ENCODE measurements around the gene CAPN9. TPM values are rescaled to one million over a fixed set of nuclear protein-coding genes. Genes with fewer than 3 reads are reported as not detected.

Gene CAPN9
- total RNA-seq, 1 donor from 2014 or later, result not detected

- DNase-seq (ENCODE audit: low spot score), result no peak
- TF ChIP-seq, protein P1, sequence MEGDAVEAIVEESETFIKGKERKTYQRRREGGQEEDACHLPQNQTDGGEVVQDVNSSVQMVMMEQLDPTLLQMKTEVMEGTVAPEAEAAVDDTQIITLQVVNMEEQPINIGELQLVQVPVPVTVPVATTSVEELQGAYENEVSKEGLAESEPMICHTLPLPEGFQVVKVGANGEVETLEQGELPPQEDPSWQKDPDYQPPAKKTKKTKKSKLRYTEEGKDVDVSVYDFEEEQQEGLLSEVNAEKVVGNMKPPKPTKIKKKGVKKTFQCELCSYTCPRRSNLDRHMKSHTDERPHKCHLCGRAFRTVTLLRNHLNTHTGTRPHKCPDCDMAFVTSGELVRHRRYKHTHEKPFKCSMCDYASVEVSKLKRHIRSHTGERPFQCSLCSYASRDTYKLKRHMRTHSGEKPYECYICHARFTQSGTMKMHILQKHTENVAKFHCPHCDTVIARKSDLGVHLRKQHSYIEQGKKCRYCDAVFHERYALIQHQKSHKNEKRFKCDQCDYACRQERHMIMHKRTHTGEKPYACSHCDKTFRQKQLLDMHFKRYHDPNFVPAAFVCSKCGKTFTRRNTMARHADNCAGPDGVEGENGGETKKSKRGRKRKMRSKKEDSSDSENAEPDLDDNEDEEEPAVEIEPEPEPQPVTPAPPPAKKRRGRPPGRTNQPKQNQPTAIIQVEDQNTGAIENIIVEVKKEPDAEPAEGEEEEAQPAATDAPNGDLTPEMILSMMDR (IDR thresholded peaks at IDR 0.05), result no peak
- Mint-ChIP-seq H3K27ac (ENCODE audit: unreplicated experiment) (no peak overlapping the region), H3K4me3 (ENCODE audit: unreplicated experiment) (no peak overlapping the region), H3K27me3 (ENCODE audit: low read depth) (no peaks in the 10 kb centered on the region), H3K9me3 (ENCODE audit: low read depth) (peaks cover 4% of the 10 kb centered on the region), H3K4me1 (ENCODE audit: low read depth) (peaks cover 12% of the 10 kb centered on the region), H3K36me3 (ENCODE audit: low read depth) (no peaks in the 10 kb centered on the region)
Measured at GRCh38 chr1:230770317-230770716, 23.1 kb downstream of the CAPN9 start.

DNA sequence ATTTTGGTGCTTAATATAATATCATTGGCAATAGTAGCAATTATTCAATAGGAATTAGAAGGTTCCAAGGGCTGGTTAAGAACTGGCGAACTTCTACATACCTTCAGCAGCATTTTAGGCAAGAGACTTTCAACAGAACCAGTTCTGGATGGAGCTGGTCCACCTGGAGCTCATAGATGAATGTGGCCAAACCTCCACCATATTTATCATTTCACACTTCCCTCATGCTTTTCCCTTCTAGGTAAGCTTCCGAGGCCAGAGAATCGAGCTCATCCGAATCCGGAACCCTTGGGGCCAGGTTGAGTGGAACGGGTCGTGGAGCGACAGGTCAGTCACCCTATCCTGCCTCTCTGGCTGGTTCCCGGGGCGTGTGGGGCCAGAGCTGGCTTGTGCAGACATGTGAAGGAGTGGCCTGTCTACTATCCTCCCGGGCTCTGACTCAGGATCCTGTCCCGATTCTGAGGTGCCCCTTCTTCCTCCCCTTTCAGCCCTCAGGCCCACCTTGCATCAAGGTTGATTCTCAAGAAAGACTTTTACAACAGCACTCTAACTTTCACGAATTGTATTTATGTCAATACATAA, 24.7 kb downstream of the CAPN9 start:
- no peaks in the 10 kb centered on the region for H3K36me3 Mint-ChIP-seq (ENCODE audit: low read depth)
- DNase-seq (ENCODE audit: low spot score), result peak; percentile 76
- TF ChIP-seq, protein P1 (IDR thresholded peaks at IDR 0.05), result no peak
- H3K9me3 Mint-ChIP-seq (ENCODE audit: low read depth), result peaks cover 4% of the 10 kb centered on the region
- H3K27me3 Mint-ChIP-seq (ENCODE audit: low read depth), result no peaks in the 10 kb centered on the region
- H3K4me1 Mint-ChIP-seq (ENCODE audit: low read depth), result peaks cover 12% of the 10 kb centered on the region
- H3K4me3 Mint-ChIP-seq (ENCODE audit: unreplicated experiment), result no peak overlapping the region
- no peak overlapping the region for H3K27ac Mint-ChIP-seq (ENCODE audit: unreplicated experiment)

- Mint-ChIP-seq H3K36me3 (ENCODE audit: low read depth) (no peaks in the 10 kb centered on the region), H3K4me3 (ENCODE audit: unreplicated experiment) (no peak overlapping the region), H3K27ac (ENCODE audit: unreplicated experiment) (no peak overlapping the region), H3K4me1 (ENCODE audit: low read depth) (peaks cover 12% of the 10 kb centered on the region), H3K27me3 (ENCODE audit: low read depth) (no peaks in the 10 kb centered on the region), H3K9me3 (ENCODE audit: low read depth) (peaks cover 4% of the 10 kb centered on the region)
- peak; percentile 68 for DNase-seq (ENCODE audit: low spot score)
- TF ChIP-seq, protein P1 (IDR thresholded peaks at IDR 0.05), result peak; percentile 84
Measured at GRCh38 chr1:230772457-230773395, 25.5 kb downstream of the CAPN9 start.

DNA sequence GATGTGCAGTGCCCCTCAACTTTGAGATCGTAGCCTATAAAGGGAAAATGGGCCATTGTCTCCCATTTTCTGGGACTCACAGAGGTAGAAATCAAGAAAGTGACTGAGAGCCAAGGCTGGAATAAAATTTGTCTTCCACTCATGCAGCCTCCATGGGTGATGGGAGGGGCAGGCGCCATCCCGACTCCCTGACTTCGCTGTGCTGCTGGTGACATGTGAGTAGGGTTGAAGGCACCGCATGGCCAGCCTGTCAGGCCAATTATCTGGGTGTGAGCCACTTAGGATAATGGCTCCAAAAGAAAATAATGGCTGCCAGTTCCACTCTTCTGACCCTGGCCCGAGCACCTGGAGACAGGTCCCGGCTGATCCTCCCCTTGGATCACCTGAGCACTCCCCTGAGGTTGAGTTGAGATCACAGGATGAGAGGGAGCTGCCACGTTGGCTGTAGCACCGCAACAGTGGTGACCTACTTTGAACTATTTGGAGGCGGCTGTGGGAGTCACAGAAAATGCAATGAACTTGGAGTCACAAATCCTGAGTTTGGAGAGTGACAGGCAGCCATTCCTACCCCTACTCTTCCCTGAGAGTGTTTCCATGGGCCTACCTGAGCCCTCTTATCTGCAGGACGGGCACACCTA, 26.3 kb downstream of the CAPN9 start:
- Mint-ChIP-seq H3K36me3 (ENCODE audit: low read depth) (no peaks in the 10 kb centered on the region), H3K27me3 (ENCODE audit: low read depth) (no peaks in the 10 kb centered on the region), H3K4me1 (ENCODE audit: low read depth) (peaks cover 12% of the 10 kb centered on the region), H3K4me3 (ENCODE audit: unreplicated experiment) (no peak overlapping the region), H3K27ac (ENCODE audit: unreplicated experiment) (no peak overlapping the region), H3K9me3 (ENCODE audit: low read depth) (peaks cover 4% of the 10 kb centered on the region)
- DNase-seq (ENCODE audit: low spot score), result no peak
- TF ChIP-seq, protein P1 (IDR thresholded peaks at IDR 0.05), result peak; percentile 36

GRCh38 chr1:230778916-230779590, 31.9 kb downstream of the CAPN9 start:
- peaks cover 25% of the 10 kb centered on the region for H3K4me1 Mint-ChIP-seq (ENCODE audit: low read depth)
- peaks cover 6% of the 10 kb centered on the region for H3K9me3 Mint-ChIP-seq (ENCODE audit: low read depth)
- H3K27me3 Mint-ChIP-seq (ENCODE audit: low read depth), result no peaks in the 10 kb centered on the region
- H3K4me3 Mint-ChIP-seq (ENCODE audit: unreplicated experiment), result no peak overlapping the region
- no peak overlapping the region for H3K27ac Mint-ChIP-seq (ENCODE audit: unreplicated experiment)
- TF ChIP-seq, protein P1 (IDR thresholded peaks at IDR 0.05), result no peak
- no peaks in the 10 kb centered on the region for H3K36me3 Mint-ChIP-seq (ENCODE audit: low read depth)
- DNase-seq (ENCODE audit: low spot score), result no peak
